Measurements from ENCODE around the gene AATK. TPM values are rescaled to one million over a fixed set of nuclear protein-coding genes. Genes with fewer than 3 reads are reported as not detected.
A peak's percentile ranks its signal among the peaks of the same experiment; 100 is the strongest.

AATK gene
- total RNA-seq, 1 donor from 2014 or later: 0.99 TPM

- no peak for DNase-seq (ENCODE audit: low read depth in 2 of 2)
These were observed 50.1 kb downstream of the AATK start for GRCh38 chr17:81115749-81116464.

GRCh38 chr17:81115219-81115618 is 50.8 kb downstream of the AATK start:
- no peak for DNase-seq (ENCODE audit: low read depth in 2 of 2)

DNA sequence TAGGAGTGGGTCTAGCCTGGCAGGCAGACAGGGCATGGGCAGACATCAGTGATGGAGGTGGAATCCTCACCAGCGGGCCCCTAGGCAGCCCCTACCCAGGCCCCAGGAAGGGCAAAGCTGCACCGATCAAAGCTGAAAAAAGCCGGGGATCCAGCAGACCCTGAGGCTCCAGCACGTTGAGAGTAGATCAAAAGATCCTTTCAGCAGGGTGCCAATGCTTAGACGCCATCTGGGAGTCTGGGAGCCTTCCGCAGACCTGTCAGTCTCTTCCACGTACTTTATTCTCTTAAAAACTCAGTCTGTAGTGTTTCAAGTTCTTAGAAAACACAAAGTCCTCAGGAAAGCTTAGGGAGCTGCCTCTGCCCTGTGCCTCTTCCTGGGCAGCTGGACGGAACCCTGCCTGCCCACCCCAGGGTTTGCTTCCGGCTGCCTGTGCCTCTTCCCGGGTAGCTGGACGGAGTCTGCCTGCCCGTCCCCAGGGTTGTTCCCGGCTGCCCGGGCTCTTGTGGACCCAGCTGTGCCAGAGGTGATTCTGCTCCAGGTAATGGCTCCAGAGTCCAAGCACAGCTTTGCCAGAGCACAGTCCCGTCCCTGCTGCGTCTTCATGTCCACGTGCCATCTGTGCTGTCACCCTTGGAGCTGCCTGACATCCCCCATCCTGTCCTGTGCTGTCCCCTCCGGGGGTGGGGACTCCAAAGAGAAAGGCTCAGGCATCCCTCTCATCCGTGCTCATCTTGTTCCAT is 51.5 kb downstream of the AATK start:
- DNase-seq (ENCODE audit: low read depth in 2 of 2): no peak

DNA sequence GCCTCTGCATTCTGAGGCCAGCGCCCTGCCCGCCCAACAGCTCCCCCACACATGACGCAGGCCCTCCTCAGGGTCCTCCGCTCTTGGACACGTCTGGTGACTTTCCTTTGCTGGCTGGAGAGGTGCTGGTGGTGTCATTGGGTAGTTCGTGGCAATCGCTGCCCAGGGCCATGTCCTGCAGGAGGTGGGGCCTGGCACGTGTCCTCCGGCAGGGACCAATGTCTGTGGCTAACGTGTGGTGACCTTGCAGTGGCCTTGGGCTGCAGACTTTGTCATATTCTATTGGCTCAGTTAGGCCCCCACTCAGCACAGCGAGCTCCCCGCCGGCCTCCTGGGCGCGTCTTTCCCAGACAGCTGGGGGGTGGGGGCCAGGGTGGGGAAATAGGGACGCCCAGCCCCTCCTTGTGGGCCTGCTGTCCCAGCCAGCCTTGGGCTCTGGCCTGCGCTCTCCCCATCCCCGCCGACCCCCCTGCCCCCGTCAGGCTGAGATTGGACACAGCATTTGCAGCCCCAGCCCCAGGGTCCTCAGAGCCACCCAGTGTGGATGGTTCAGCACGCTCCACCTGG is 52.8 kb downstream of the AATK start:
- DNase-seq (ENCODE audit: low read depth in 2 of 2): no peak

DNA sequence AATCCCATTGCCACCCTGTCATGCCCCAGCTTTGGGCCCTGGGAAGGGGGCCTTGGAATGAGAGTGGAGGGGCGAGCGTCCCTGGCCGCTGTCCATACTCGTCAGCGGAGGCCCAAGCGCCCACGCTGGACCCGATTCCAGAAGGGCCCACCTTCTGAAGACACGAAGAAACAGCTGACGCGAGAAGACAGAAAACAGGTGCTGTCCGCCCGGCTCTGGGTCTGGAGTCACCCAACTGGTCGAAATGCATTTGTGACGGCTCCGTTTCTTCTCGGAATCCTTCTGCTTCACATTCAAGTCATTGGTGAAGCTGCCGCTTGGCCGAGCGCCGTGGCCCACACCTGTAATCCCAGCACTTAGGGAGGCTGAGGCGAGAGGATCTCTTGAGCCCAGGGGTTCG is 53.6 kb downstream of the AATK start:
- no peak for DNase-seq (ENCODE audit: low read depth in 2 of 2)

DNA sequence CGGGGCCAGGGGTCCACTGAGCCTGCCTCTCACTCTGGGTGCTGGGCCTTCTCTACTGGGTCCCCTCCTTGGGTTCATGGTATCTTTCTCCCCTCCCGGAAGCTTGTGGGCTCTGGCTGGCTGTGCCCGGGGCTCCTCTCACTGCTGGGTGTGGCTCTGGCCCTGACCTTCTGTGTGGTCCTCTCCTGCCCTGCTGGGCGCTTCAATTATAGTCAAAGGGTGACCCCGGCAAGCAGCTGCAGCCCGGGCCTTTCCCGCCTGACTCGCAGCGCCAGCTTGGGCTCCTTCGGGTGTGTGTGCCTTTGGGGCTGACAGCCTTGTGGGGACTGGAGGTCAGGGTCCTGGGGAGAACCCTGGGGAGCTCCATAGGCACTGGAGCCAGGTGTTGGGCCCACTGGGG is 55.0 kb downstream of the AATK start:
- no peak for DNase-seq (ENCODE audit: low read depth in 2 of 2)

GRCh38 chr17:81110488-81111040 is 55.5 kb downstream of the AATK start:
- no peak for DNase-seq (ENCODE audit: low read depth in 2 of 2)

DNA sequence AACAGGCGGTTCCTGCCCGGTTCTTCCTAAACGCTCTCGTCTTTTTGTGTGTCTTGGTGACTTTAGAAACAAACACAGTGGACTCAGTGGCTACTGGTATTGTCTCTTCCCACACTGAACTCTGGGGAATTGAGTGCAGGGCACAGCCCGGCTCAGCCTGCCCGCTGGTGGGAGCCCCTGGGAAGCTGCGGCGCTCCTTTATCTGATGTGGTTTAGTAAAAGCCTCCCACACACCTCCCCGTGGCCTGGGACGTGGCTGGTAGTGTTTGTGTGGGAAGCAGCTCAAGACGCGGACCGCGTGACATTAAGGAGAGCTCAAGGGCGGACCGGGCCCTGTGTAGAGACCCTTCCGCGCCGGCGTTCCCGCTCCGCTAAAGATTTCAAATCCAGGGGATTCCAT is 56.1 kb downstream of the AATK start:
- no peak for DNase-seq (ENCODE audit: low read depth in 2 of 2)

DNA sequence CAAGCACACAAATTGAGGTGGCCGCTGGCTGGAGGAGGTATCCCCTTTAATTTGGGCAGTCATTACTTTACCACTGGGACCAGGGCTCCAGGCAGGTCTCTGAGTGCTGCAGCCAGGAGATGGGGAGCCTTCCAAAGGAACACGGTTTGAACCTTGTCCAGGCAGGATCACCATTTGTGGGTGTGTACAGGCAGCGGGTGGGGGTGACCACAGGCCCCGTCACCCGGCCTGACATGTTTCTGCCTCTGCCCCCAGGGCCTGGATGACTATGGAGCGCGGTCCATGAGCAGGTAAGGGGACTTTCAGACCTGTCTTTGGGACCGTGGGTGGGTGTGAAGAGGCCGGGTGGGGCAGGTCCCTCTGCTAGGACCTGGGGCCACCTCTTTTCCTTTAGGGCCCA is 57.8 kb downstream of the AATK start:
- DNase-seq (ENCODE audit: low read depth in 2 of 2): no peak

DNA sequence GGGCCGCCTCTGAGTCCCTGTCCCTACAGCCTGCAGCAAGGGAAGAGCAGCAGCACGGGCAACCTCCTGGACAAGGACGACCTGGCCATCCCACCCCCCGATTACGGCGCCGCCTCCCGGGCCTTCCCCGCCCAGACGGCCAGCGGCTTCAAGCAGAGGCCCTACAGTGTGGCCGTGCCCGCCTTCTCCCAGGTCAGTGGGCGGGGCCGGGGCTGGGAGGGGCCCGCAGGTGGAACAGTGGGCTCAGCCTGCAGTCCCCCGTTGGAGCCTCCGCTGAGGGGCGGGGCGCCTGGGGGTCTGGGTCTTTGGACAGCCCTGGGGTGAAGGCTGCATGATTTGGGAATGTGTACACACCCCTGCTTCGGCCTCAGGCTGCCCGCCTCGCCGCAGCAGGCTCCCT is 59.3 kb downstream of the AATK start:
- no peak for DNase-seq (ENCODE audit: low read depth in 2 of 2)

DNA sequence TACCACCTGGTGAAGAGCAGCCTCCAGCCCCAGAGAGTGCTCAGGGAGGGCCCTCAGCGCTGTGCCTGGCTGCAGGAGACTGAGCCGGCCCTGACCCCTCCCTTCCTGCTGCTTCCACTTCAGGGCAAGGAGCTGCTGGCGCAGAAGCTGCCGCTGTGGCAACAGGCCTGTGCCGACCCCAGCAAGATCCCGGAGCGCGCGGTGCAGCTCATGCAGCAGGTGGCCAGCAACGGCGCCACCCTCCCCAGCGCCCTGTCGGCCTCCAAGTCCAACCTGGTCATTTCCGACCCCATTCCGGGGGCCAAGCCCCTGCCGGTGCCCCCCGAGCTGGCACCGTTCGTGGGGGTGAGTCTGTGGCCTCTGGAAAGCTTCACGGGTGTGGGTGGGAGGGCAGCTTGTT is 62.6 kb downstream of the AATK start:
- DNase-seq (ENCODE audit: low read depth in 2 of 2): no peak

- no peak for DNase-seq (ENCODE audit: low read depth in 2 of 2)
These were observed 63.2 kb downstream of the AATK start for GRCh38 chr17:81102869-81103268.

DNA sequence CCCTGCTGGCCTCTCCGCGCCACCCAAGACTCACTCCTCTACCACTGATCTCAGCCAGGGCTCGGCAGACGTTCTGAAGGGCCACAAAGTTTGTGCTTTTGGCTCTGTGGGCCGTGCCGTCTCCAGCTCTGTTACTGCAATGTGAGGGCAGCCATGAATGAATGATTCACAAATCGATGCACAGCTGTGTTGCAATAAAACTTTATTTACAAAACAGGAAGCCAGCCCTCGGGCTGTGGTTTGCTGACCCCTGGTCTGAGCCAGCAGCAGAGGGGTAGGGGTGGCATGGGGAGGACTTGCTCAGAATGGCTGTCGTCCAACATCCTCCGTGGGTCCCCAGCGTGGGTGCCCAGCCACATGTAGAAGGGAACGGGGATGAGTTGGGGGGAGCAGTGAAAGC is 63.7 kb downstream of the AATK start:
- DNase-seq (ENCODE audit: low read depth in 2 of 2): no peak

GRCh38 chr17:81101614-81102306 is 64.3 kb downstream of the AATK start:
- DNase-seq (ENCODE audit: low read depth in 2 of 2): peak; percentile 81 to 88

- no peak for DNase-seq (ENCODE audit: low read depth in 2 of 2)
These were observed 65.4 kb downstream of the AATK start for GRCh38 chr17:81100668-81101067.

DNA sequence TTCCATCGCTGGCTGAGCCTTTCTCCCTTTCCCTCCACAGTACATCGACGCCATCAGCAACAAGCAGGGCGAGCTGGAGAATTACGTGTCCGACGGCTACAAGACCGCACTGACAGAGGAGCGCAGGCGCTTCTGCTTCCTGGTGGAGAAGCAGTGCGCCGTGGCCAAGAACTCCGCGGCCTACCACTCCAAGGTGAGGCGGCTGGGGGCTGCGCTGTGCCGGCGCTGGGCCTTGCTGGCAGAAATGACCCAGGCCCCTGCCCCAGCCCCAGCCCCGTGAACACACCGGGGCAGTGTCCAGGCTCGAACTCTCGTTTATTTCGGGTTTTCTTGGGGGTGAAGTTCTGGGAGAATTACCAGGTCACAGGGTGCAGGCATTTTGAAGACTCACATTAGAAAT is 66.1 kb downstream of the AATK start:
- no peak for DNase-seq (ENCODE audit: low read depth in 2 of 2)

GRCh38 chr17:81097943-81098308 is 68.1 kb downstream of the AATK start:
- no peak for DNase-seq (ENCODE audit: low read depth in 2 of 2)

DNA sequence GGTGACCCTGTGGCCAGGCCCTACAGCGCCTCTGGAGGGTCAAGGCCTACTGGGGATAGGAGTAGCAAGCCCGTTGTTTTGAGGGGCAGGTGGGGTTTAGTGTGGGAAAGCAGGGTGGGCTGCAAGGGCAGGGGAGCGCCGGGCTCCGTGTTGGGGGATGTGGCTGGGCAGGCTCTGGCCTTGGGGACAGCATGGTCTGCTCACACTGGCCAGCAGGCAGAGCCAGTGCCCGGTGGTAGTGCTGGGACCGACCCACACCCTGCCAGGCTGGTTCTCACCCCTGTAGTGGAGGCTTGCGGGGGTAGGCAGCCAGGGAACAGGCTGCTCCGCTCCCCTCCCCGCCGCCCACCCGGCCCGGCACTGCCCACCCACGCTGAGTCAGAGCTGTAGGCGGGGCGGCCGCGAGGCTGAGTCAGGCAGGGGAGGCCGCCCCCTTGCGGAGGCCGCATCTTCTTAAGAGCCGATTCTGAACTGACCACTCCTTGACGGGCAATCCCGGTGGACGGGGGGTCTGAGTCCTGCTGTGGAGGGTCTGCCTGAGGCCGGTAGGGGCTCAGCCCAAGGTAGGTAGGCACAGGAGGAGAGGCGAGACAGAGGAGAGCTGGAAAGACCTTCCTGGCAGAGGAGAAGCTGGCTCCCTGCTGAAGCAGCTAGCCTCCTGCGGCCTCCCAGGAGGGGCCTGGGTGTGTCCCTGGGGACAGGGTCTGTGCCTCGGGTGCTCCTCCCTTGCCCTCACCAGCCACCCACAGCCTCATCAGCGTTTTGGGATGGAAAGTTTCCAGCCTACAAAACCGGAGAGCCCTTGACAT is 68.7 kb downstream of the AATK start:
- peak; percentile 82 to 83 for DNase-seq (ENCODE audit: low read depth in 2 of 2)

GRCh38 chr17:81096741-81097133 is 69.3 kb downstream of the AATK start:
- DNase-seq (ENCODE audit: low read depth in 2 of 2): no peak

- no peak for DNase-seq (ENCODE audit: low read depth in 2 of 2)
These were observed 70.6 kb downstream of the AATK start for GRCh38 chr17:81095383-81095762.
